ENCODE measurements around the gene SLC5A7.

GRCh38 chr2:108034843-108035242, 48.5 kb downstream of the SLC5A7 start:
- TF ChIP-seq CTCF (IDR thresholded peaks at IDR 0.05; ENCODE audit: insufficient read depth, low read length, poor library complexity, severe bottlenecking) (no peak), EZH2phosphoT487 (conservative IDR thresholded peaks at IDR 0.05; ENCODE audit: low read length) (no peak)
